ENCODE measurements around the gene GAGE12H.
"Not testable (repeated sequence)": the region's sequence is repeated elsewhere in the genome, so short reads cannot be mapped to it uniquely, and the experiment has no call there.

- not testable (repeated sequence) for TF ChIP-seq CTCF (IDR thresholded peaks at IDR 0.05; ENCODE audit: low read depth, low read length); EZH2phosphoT487 (IDR thresholded peaks at IDR 0.05; ENCODE audit: low read depth)
Observed at GRCh38 chrX:49531877-49532276, 47.9 kb upstream of the GAGE12H start, which contains the start of gene GAGE12C.
